Left ventricle myocardium superior (tissue), 1 donor: ENCODE results near the gene CACNA2D4. TPM values are rescaled to one million over a fixed set of nuclear protein-coding genes. Genes with fewer than 3 reads are reported as not detected.

Experiments used
- ATAC-seq: fragments of 200-7000 bp; cut with Tn5 transposase; one replicate; pipeline ENCODE4 v1.9.1; 2020; ENCODE audit warnings: mild to moderate bottlenecking, moderate library complexity
- DNase-seq: peaks from one replicate; pipeline ENCODE4 v3.0.0-alpha.2; 2020
- intact Hi-C: fragments of 100-400 bp; cut with micrococcal nuclease; formaldehyde crosslinking; loops from one replicate; pipeline ENCODE4 v1.11.0; 2022
- total RNA-seq: library from RNA; stranded (reverse); fragmentation: NEBNext Ultra II Directional; extraction: Animal tissue kit (Norgen Biotek cat#: 25700); gene quantifications from one replicate; pipeline ENCODE4 v1.2.1, GENCODE V29; 2021
- donor health status: DM: no; HTN: yes; CAD: no; lungs with severe emphysema.

CACNA2D4 gene
- total RNA-seq, 1 donor from 2014 or later: 1.0 TPM

DNA sequence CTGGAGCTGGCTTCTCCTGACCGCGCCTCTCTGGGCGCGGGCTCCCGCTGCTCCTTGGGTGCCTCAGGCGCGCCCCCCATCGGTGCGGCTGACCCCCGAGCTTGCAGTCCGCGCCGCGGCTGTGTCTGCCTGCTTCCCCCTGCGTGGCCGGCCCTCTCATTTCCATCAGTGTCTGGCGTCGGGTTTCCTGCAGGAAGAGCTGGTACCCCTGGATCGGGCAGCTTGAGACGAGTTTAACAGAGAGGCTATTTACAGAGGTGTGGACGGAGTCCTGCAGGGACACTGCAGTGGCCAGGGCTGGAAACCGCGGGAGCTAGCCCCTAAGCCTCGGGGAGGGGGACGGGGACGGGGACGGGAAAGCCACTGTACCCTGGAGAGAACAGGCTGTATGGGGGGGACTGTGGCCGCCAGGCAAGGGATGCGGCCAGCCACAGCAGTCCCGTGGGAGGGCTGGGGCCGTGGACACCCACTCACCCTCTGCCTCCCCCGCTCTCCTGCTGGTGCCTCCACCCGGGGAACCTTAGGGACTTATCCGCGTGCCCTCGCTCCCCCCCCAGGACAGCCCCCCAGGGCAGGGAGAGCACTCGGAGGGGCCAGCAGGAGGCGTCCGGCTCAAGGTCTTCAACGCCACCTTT lies 3.7 kb upstream of the CACNA2D4 start:
- ATAC-seq: no peak
- no peak for DNase-seq
- intact Hi-C loops: no loop called here

DNA sequence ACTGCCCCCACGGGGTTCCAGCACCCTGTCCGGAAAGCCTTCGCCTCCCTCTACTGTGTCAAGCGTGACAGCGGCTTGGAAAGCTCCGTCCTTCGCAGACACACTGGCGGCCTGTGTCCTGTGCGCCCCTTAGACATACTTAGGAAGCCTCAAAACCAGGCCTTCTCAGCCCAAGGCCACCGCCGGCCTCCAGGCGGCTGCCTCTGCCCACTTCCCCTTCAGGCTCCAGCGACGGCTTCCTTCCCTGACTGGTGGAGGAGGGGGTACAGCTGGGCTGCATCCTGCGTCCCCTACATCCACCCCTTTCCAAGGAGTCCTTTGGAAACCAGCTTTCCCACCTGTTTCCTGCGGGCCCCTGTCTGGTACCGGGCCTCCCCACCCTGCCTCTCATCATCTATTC lies 2.5 kb upstream of the CACNA2D4 start:
- intact Hi-C loops: no loop called here
- ATAC-seq (no peak), DNase-seq (no peak)

DNA sequence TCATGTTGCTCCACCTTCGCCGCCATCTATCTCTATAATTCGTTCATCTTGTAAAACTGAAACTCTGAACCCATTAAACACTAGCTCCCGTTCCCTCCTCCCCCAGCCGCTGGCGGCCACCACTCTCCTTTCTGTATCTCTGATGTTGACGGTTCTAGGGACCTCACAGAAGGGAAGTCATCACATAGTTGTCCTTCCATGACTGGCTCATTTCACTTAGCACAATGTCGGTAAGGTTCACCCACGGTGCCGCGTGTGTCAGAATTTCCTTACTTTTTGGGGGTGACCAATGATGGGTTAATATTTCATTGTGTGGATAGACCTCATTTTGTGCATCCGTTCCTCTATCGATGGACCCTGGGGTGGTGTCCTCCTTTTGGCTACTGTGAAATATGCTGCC lies 2.0 kb upstream of the CACNA2D4 start:
- intact Hi-C loops: no loop called here
- DNase-seq (no peak), ATAC-seq (no peak)

DNA sequence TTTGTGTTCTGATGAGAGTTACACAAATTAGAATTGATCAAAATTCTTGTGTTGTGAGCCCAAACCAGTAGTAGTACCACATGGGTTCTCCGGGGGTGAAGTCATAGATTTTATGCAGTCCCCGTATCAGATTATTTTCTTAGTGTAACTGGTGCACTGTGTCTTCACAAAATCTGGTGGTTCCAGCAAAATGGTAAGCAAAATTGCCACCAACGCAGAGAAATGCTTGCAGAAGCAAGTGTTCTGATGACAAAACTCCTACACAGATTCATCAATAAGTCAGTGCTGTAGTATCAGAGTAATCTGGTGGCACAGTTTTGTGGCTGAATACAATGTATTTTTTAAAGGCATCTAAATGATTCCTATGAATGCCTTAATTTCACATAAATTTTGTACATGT lies 1.3 kb upstream of the CACNA2D4 start:
- no peak for DNase-seq
- intact Hi-C loops: no loop called here
- ATAC-seq: no peak

DNA sequence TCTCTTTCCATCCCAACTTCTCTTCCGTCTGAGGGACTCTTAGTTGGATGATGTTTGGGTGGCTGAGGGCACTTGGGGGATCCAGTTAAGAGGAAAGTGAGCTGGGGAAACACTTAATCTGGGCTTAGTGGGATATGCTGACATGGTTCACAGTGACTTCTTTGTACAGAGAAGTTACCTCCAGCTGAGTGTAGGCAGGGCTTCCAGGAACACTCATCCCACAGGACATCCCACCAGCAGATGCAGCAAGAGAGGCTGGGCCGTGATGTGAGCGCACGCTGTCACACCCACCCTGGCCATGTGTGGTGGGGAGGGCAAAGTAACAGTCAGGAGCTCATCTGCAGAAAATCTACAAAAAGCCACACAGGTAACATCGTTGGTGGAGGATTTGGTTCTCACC lies 832 bp upstream of the CACNA2D4 start:
- no peak for DNase-seq
- intact Hi-C loops: no loop called here
- no peak for ATAC-seq

DNA sequence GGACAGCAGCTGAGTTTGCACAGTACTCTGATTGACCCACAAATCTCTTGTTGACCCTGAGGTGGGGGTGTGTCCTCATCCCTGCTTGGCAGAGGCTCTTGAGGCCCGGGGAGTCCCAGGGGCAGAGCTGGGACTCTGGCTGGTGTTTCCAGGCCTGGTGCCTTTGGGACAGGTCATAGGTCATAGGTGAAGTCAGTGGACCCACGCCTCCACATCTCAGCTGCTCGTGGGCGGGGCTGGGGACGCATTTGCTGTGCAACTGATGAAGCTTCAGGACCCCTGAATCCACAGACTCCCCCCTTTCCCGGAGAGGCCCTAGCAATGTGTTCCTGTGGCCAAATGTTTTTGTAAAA lies 408 bp upstream of the CACNA2D4 start:
- ATAC-seq (no peak), DNase-seq (no peak)
- intact Hi-C loops: no loop called here

DNA sequence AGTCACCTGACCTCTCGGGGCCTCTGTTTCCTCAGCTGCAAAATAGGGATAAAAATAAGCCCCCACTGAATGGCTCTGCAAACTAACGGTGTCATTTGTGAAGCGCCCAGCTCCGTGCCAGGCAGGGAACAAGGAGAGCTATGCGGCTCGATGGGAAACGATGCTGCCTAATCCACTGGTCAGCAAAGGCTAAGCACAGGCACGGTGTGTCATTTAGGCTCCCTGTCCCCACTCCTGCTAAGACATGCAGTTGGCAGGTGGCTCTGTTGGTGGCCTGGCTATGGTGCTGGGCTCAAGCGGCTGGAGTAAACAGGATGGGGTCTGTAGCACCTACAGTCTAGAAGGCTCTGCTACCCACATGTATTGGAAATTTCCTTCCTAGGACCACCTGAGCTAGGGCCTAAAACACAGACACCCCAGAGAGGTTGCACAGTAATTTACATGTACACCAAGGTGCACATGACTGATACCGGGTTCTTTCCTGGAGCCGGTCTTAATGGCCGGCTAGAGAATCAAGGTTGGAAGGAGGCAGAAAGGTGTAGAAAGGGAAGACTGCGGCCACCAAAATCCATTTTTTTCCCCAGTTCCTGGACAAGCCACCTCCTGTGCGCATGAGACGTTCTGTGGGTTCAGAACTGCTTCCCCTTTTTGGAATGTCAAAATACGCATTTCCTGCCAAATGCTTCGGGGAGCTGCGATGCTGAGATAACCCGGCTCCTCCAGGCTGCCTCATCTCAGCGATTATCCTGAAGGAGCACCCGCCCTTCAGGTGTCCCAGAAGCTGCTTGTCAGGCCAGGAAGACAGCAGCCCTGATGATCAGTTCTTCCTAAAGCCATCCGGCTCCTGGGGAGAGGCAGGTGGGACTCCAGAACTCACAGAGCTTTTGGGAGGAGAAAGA lies 1.0 kb downstream of the CACNA2D4 start:
- ATAC-seq (no peak), DNase-seq (no peak)
- intact Hi-C loops: no loop called here

DNA sequence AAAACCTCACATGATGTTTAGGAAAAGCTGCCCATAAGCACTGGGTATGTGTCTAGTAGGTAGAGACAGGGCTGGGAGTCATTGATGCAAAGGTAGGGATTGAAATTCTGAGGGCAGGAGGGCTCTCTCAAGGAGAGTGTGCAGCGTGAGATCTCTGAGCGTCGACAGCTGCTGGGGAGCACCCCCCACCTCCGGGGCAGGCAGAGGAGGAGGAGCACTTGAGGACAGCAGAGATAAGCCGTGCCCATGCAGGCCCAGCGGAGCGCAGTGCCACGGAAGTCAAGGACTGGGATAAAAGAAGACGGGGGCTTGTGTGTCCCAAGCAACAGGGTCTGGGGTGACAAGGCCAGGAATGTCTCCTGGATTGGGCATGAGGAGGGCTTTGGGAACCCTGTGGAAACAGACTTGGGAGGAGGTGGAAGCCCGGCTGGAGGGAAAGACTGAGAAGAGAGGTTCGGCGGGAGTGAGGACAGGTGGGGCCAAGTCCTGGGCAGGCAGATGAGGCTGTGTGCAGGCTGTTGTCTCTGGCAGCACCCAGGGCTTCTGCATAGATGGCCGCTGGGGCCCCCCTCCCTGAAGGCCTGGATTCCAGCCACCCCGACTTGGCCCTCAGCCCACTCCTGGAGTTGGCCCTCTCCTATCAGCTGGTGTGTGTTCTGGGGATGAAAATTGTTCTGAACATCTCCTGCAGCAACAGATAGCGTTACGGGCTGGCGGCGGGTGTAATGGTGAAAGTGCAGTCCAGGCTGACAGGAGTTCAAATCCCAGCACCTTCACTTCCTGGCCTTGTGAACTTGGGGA lies 1.9 kb downstream of the CACNA2D4 start:
- DNase-seq: peak; percentile 85
- intact Hi-C loops: no loop called here
- ATAC-seq: peak; percentile 91

DNA sequence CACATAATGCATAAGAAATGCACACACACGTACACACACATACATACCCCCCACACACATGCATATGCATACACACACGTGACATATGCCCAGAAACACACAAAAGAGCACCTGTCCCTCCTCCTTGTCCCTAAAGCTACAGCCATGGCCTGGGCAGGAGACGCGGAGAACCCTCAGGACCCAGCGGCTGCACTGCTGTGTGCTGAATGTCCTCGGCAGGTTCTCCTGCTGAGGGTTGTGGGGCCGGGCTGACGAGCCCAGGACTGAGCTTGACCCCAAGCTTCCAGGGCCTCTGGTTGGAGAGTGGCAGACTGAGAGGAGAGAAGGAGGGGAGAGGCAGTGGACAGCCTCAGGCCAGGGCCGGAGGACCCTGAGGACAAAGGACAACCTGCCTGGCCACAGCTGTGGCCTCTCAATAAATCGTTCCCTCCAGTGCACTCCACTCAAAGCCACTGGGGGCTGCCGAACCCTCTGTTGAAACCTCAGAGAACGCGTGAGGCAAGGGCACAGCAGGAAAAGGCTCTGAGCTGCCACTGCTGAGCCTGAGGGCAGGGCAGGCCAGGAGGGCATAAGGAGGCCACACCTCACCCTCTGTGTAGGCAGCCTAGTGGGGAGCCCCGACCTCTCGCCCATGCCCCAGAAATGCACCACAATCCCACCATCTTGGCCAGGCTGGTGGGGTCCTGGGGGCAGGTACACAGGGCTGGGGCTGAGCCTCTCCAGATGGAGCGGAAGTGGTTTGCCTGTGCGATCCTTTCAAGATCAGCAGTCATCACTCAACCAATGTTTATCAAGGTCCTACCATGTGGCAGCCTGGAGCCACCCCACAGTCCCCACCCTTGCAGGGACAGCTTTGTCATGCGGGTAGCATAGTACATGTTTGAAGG lies 3.1 kb downstream of the CACNA2D4 start:
- no peak for DNase-seq
- intact Hi-C loops: no loop called here
- no peak for ATAC-seq

DNA sequence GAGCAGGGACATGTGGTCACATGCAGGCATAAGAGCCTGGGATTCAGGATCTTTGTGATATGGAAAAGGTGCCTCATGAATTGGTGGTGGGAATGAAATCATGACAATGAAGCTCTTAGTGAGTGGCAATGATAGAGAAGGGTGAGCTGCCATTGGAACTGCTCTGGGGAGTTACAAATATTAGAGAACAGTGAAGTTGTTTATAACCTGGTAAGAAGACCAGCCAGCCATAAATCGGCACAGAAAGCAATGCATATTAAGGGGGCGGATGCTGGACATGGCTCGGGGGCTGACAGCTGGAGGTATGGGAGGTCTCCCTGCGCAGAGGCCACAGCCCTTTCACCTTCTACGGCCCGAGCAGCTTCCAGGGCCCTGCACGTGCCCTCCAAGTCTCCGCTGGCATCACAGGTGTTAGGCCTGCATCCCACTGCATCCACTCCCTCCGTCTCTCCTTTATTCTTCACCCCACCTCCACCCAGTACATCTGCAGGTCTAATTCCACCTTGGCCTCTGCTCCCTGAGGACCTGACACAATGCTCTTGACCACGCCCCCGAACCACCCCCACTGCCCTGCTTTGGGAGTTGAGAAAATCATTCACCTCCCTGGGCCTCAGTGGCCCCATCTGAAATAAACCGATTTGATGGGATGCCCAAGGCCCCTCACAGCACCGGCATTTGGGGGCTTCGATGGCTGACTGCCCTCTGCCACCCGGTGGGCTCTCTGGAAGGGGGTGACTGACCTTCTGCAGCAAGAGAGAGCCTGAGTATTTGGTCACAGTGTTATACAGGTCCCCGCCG lies 4.1 kb downstream of the CACNA2D4 start:
- DNase-seq (no peak), ATAC-seq (no peak)
- intact Hi-C loops: no loop called here

DNA sequence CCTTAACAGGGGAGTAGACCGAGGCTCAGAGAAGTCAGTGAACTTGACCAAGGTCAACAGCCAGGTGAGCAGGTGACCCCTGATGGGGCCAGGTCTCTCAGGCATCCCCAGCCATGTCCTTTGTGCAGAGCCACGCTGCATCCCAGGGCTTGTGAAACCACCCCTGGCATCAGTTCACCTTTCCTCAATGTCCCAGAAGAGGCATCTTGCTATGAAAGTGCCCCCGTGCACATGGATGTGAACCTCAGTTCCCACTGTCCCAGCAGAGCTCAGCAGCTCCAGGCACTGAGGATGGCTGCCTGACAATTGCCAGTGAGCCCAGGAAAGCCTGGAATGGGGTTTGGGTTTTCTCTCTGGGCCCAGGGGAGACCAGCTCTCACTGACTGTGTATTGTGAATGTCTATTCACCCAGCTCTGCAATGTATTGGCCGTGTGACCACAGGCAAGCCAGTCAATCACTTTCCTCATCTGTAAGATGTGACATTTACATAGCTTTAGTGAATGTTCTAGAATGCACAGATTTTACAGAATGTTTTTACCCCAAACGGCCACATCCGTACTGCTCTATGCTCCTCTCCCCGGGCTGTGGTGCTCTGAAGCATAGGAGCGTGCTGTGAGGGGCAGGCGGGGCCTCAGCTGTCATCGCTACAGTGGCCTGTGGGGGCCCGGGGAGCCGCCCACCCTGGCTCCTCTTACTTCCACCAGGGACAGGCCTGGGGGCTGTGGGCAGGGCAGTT lies 4.9 kb downstream of the CACNA2D4 start:
- no peak for ATAC-seq
- intact Hi-C loops: no loop called here
- no peak for DNase-seq

DNA sequence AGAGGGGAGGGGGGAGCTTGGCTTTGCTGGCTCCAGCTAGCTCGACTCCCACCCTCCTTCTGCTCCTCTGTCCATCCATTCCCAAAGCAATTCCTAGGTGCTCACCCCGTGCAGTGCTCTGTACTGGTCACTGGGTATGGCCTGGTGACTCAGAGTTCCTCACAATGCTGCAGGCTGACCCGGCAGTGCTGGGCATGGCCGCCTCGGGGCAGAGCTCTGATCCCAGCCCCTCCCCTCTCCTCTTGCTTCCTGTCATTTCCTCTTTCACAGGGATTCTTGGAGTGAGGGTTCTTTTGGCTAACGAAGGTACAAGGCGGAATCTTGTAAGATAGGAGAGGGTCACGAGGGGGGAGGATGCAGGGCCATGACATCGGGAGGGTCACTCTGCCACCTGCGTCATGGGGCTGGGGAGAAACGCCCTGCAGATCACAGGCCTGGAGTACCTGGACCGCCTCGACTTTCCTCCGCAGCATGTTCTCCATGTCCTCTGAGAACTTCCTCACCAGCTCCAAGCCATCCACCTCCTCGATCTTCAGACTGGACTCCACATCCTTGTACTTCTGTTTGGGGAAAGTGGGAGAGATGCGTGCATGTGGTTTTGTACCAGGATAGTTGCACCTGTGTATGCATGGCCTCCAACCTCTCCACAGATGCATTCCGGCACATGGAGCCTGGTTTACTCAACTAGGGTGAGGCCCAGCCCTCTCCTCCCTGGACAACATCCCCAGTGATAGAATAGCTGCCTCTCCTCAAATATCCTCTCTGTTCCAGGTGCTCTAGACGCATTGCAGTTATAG lies 5.7 kb downstream of the CACNA2D4 start:
- intact Hi-C loops: no loop called here
- no peak for ATAC-seq
- DNase-seq: no peak

DNA sequence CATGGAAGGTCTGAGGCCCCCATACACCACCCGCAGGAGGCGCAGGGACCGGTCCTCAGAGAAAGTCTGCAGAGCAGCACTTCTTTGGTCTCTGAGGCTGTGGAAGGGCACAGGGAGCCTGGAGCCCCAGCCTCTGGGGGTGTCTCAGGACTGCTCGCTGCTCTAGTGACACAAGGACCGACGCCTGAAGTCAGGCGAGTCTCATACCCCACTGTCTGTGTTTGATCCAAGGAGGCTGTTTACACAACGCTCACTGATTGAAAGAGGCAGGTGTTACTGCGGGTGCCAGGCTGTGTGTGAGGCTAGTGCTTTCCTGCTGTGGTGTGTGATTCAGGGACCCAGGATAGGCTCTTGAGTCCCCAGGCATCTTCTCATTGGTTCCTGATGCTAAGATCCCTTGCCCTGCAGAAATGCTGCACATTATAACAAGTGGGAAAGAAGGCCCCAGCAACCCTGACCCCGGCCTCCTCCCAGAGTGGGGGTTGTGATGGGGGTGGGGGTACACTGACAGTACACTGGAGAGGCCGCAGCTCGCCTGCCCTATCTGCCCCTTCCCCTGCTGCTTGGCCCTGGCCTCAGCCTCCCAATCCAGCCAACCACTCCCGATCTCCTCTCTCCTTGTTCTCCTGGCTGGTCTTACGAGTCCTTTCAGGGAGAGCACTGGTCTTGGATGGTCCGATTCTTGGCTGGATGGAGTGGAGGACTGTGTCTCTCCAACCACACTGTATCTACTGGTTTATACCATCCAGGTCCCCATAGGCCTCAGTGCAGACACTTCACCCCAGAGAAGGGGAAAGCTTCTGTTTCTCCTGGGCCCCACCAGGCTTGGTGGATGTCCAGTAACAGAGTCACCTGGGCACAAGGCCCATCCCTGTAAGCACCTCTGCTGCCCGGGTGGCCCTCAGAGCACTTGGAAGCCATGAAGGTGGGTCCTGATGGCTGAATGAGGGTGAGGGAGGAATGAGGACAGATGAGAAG lies 6.6 kb downstream of the CACNA2D4 start:
- intact Hi-C loops: no loop called here
- DNase-seq: no peak
- no peak for ATAC-seq

DNA sequence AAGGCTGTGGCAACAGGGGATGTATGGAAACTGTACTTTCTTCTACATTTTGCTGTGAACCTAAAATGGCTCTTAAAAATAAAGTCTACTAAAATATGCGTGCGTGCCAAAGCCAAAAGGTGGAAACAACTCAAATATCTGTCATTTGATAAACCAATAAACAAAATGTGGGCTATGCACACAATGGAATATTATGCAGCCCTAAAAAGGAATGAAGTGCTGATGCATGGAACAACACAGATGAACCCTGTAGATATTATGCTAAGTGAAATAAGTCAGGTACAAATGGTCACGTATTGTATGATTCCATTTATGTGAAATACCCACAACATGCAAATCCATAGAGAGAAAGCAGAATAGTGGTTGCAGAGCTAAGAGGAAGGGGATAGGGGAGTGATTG lies 8.0 kb downstream of the CACNA2D4 start:
- DNase-seq (no peak), ATAC-seq (no peak)
- intact Hi-C loops: no loop called here

DNA sequence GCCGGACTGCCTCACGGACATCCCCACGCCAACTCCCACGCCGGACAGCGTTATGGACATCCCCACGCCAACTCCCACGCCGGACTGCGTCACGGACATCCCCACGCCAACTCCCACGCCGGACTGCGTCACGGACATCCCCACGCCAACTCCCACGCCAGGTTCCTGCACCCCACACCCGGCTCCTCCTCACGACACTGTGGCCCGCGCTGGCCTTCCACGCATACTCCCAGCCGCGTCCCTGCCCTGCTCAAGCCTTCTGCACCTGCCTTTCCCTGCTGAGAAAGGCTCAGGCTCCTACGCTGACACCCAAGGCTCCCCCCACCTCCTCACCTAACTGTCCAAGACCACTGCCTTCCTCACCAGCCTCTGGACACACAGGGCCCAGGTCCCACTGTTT lies 9.7 kb downstream of the CACNA2D4 start:
- ATAC-seq (no peak), DNase-seq (no peak)
- intact Hi-C loops: no loop called here
